ENCODE data around the gene MAP3K14. TPM values are rescaled to one million over a fixed set of nuclear protein-coding genes. Genes with fewer than 3 reads are reported as not detected.
A peak's percentile ranks its signal among the peaks of the same experiment; 100 is the strongest.

MAP3K14 gene
- total RNA-seq, 2 donors from 2014 or later, result 8.2 to 10.6 TPM

- H3K4me1 ChIP-seq, result peaks cover 0 to 95% of the 10 kb centered on the region in 2 donors
- no peaks in the 10 kb centered on the region for H3K9me3 ChIP-seq
- no peak overlapping the region for H3K4me3 ChIP-seq
- no peak for TF ChIP-seq CTCF (IDR thresholded peaks at IDR 0.05)
- no peak for DNase-seq (ENCODE audit: low spot score)
- H3K27me3 ChIP-seq, result no peaks in the 10 kb centered on the region
- H3K27ac ChIP-seq, result peak overlapping the region; percentile 96 to 97
- no peaks in the 10 kb centered on the region for H3K36me3 ChIP-seq
These were observed 5.4 kb downstream of the MAP3K14 start for GRCh38 chr17:45311401-45311759.

GRCh38 chr17:45310380-45311324 is 6.2 kb downstream of the MAP3K14 start:
- Histone ChIP-seq H3K9me3 (no peaks in the 10 kb centered on the region), H3K4me1 (peaks cover 0 to 97% of the 10 kb centered on the region in 2 donors), H3K27me3 (no peaks in the 10 kb centered on the region), H3K36me3 (no peaks in the 10 kb centered on the region), H3K27ac (peak overlapping the region; percentile 96 to 97), H3K4me3 (no peak overlapping the region)
- TF ChIP-seq CTCF (IDR thresholded peaks at IDR 0.05), result no peak
- DNase-seq (ENCODE audit: low spot score), result no peak

GRCh38 chr17:45309400-45309799 is 7.4 kb downstream of the MAP3K14 start:
- no peak for TF ChIP-seq CTCF (IDR thresholded peaks at IDR 0.05)
- H3K36me3 ChIP-seq, result no peaks in the 10 kb centered on the region
- no peak for DNase-seq (ENCODE audit: low spot score)
- H3K27me3 ChIP-seq, result no peaks in the 10 kb centered on the region
- peaks cover 0 to 95% of the 10 kb centered on the region in 2 donors for H3K4me1 ChIP-seq
- peak overlapping the region; percentile 96 to 97 for H3K27ac ChIP-seq
- H3K9me3 ChIP-seq, result no peaks in the 10 kb centered on the region
- H3K4me3 ChIP-seq, result no peak overlapping the region

GRCh38 chr17:45308840-45309239 is 8.0 kb downstream of the MAP3K14 start:
- Histone ChIP-seq H3K27me3 (no peaks in the 10 kb centered on the region), H3K27ac (peak overlapping the region; percentile 96 to 97), H3K4me3 (no peak overlapping the region), H3K4me1 (peaks cover 0 to 89% of the 10 kb centered on the region in 2 donors), H3K9me3 (no peaks in the 10 kb centered on the region), H3K36me3 (no peaks in the 10 kb centered on the region)
- no peak for DNase-seq (ENCODE audit: low spot score)
- no peak for TF ChIP-seq CTCF (IDR thresholded peaks at IDR 0.05)

DNA sequence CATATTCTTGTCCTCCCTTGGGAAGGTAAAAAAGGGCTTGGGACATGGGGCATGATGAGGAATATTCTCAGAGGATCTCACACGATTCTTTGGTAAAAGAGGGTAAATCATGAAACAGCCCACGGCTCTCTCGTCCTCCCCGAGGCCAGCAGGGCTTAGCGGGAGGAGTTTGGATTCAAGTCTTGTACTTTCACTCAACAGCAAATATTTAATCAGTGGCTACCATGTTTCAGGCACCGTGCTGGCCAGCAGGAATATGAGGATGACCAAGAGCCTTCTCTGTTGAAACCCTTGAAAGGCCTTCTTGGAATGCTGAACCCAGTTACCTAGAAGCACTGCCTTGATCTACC is 8.8 kb downstream of the MAP3K14 start:
- H3K27me3 ChIP-seq, result no peaks in the 10 kb centered on the region
- no peak overlapping the region for H3K4me3 ChIP-seq
- H3K36me3 ChIP-seq, result no peaks in the 10 kb centered on the region
- peak overlapping the region; percentile 96 to 97 for H3K27ac ChIP-seq
- no peak for DNase-seq (ENCODE audit: low spot score)
- no peaks in the 10 kb centered on the region for H3K9me3 ChIP-seq
- H3K4me1 ChIP-seq, result peaks cover 0 to 86% of the 10 kb centered on the region in 2 donors
- no peak for TF ChIP-seq CTCF (IDR thresholded peaks at IDR 0.05)
